HG03460 (cell line): Measurements from ENCODE around the gene ENO2.
"Not testable (repeated sequence)": the region's sequence is repeated elsewhere in the genome, so short reads cannot be mapped to it uniquely, and the experiment has no call there.

Experiments used
- ATAC-seq: cut with Tn5 transposase; IDR thresholded peaks from one replicate; pipeline ENCODE4 v1.9.1; 2021; ENCODE audit not compliant: unreplicated experiment

Gene ENO2

DNA sequence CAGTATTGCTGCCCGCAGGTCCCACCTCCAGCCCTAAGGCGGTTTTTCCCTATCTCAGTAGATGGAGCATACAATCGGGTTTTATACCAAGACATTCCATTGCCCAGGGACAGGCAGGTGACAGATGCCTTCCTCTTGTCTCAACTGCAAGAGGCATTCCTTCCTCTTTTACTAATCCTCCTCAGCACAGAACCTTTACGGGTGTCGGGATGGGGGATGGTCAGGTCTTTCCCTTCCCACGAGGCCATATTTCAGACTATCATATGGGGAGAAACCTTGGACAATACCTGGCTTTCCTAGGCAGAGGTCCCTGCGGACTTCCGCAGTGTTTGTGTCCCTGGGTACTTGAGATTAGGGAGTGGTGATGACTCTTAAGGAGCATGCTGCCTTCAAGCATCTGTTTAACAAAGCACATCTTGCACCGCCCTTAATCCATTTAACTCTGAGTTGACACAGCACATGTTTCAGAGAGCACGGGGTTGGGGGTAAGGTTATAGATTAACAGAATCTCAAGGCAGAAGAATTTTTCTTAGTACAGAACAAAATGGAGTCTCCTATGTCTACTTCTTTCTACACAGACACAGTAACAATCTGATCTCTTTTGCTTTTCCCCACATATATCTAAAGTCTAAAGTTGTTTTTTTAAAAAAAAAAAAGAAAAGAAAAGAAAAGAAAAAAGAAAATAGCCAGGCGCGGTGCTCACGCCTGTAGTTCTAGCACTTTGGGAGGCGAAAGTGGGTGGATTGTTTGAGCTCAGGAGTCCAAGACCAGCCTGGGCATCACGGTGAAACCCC is 28.0 kb upstream of the ENO2 start:
- ATAC-seq, result not testable (repeated sequence)

DNA sequence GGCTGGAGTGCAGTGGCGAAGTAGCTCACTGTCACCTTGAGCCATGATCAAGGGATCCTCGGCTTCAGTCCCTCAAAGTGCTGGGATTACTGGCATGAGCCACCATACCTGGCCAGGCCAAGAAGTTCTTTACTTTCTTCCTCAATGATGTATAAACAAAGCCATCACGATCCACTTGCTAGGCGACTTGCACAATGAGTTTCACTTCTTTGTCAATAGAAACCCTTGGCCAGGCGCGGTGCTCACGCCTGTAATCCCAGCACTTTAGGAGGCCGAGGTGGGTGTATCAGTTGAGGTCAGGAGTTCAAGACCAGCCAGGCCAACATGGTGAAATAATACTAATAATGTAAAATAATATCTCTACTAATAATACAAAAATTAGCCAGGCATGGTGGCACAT is 26.9 kb upstream of the ENO2 start:
- no peak for ATAC-seq

DNA sequence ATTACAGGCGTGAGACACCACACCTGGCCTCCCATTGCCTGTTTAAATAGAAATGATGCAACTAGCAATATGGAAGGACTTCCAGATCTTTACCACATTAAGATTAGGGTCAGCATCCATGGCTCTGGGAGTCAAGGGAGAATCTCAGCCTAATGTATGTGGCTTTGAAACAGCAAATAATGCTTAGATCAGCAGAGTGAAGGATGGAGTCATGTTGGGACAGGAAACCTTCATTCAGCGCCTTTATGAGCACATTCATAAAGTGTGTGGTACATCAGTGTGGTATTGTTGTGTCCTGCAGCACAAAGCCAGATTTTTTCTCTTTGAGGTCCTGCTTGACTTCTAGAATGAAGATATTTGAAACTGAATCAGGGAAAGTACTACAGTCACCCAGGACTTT is 26.0 kb upstream of the ENO2 start:
- ATAC-seq, result no peak

DNA sequence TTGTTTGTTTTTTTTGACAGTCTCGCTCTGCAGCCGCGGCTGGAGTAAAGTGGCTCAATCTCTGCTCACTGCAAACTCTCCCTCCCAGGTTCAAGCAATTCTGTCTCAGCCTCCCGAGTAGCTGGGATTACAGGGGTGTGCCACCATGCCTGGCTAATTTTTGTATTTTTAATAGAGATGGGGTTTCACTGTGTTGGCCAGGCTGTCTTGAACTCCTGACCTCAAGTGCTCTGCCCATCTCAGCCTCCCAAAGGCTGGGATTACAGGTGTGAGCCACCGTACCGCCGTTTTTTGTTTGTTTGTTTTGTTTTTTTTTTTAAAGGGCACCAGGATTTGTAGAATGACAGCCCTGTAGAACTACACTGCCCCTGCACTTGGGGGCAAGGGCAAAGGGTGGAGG is 25.6 kb upstream of the ENO2 start:
- not testable (repeated sequence) for ATAC-seq

DNA sequence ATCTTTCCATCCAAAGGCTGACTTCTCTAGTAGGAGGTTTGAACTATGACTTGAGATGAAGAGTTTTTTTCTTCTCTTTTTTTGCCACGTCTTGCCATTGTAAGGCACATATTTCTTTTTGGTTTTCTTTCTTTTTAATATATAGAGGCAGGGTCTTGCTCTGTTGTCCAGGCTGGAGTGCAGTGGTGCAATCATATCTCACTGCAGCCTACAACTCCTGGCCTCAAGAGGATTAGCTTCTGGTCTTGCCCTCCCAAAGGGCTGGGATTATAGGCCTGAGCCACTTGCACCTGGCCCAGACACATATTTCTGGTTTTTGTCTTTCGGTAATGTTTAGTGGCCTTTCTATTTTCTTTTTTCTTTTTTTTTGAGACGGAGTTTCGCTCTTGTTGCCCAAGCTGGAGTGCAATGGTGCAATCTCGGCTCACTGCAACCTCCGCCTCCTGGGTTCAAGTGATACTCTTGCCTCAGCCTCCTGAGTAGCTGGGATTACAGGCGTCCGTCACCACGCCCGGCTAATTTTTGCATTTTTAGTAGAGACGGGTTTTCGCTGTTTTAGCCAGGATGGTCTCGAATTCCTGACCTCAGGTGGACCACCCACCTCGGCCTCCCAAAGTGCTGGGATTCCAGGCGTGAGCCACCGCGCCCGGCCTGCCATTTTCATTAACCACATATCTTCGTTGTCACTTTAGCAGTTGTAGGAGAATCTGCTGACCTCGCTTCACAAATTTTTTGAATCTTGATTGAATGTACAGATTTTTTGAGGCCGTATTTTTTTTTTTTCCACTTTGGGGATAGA is 24.4 kb upstream of the ENO2 start:
- ATAC-seq, result not testable (repeated sequence)

DNA sequence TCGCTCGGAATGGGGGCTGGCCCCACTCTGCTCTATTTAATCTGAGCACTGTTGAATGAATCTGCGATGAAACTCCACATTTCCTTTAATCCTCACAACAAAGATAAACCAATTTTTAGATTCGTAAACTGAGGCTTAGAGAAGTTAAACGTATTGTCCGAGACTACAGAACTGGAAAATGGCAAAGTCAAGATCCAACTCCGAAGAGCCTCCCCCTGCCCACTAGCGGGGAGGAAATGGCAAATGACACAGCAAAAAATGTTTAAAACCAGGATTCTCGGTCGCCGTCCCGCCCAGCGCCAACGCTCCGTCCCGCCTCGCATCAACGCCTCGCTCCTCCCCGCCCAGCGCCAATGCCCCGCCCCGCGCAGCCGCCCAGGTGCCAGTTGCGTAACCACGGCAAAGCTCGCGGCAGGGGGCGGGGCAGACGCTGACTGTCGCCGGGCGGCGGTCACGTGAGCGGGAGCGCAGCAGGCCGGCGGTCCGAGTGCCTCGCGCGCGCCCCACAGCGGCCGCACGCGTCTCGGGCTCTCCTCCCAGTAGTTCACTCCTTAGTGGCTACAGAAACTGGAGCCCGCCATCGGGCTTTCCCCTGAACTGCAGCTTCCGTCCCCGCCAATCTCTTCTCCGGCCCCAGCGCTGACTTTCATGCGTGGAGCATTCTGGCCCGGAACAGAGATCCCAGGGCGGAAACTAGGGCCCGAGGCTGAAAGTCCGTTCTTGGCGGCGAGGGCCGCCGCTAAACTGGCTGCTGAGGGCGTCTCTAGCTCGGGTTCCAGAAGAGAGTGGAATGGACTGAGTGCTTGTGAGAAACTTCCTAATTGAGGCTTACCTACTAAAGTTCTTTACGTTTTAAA is 23.4 kb upstream of the ENO2 start:
- peak; percentile 92 for ATAC-seq

DNA sequence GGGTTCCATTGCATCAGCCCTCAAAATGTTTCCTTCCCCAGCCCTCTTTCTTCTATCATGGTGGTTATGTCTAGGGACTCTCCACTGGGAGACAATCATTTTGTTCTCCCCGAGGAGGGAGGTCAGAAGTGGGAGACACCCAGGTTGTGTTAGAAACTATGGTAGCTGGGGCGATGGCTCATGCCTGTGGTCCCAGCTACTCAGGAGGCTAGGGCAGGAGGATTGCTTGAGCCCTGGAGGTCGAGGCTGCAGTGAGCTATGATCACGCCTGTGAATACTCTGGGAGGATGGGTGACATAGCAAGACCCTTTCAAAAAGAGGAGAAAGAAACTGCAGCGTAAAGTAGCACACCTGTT is 22.8 kb upstream of the ENO2 start:
- ATAC-seq, result peak; percentile 4

DNA sequence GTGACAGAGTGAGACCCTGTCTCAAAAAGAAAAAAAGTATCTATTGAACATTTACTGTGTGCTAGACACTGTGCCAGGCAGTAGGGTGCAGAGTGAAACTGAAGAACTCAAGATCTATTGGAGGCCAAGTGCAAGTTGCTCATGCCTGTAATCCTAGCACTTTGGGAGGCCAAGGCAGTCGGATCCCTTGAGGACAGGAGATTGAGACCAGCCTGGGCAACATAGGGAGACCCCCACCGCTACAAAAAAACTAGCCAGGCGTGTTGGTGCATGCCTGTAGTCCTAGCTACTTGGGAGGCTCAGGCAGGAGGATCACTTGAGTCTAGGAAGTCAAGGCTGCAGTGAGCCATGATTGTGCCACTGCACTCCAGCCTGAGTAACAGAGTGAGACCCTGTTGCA is 21.7 kb upstream of the ENO2 start:
- ATAC-seq, result not testable (repeated sequence)

DNA sequence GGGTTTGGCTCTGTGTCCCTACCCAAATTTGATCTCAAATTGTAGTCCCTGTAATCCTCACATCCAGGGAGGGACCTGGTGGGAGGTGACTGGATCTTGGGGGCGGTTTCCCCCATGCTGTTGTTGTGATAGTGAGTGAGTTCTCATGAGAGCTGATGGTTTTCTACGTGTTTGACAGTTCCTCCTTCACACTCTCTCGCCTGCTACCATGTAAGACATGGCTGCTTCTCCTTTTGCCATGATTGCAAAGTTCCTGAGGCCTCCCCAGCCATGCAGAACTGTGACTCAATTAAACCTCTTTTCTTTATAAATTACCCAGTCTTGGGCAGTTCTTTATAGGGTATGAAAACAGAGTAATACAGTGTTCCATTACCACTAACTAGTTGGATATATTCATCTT is 20.1 kb upstream of the ENO2 start:
- no peak for ATAC-seq

DNA sequence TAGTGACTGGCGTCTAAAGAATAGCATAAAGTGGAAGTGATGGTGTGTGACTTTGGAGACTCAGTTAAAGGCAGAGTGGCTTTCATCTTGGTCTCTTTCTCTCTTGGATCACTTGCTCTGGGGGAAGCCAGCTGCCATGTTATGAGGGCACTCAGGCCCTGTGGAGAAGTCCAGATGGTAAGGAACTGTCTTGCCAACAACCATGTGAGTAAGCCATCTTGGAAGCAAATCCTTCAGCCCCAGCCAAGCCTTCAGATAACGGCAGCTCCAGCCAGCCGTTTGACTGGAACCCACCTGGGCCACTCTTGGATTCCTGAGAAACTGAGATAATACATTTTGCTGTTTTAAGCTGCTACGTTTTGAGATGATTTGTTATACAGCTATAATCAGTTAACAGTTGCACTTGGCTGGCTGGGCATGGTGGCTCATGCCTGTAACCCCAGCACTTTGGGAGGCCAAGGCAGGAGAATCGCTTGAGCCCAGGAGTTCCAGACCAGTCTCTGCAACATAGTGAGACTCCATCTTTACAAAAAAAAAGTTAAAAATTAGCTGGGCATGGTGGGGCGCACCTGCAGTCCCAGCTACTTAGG is 17.4 kb upstream of the ENO2 start:
- no peak for ATAC-seq

DNA sequence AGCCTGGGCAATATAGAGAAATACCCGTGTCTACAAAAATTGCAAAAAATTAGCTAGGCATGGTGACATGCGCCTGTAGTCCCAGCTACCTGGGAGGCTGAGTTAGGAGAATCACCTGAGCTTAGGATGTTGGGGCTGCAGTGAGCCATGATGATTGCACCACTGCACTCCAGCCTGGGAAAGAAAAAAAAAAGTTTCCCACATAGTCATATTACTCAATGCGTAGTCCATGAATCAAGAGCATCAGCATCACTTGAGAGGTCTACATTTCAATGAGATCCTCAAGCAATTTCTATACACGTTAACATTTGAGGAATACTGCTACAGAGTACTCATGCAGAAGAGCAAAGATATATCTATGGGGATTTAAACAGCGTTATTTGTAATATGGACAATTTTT is 15.0 kb upstream of the ENO2 start:
- no peak for ATAC-seq

DNA sequence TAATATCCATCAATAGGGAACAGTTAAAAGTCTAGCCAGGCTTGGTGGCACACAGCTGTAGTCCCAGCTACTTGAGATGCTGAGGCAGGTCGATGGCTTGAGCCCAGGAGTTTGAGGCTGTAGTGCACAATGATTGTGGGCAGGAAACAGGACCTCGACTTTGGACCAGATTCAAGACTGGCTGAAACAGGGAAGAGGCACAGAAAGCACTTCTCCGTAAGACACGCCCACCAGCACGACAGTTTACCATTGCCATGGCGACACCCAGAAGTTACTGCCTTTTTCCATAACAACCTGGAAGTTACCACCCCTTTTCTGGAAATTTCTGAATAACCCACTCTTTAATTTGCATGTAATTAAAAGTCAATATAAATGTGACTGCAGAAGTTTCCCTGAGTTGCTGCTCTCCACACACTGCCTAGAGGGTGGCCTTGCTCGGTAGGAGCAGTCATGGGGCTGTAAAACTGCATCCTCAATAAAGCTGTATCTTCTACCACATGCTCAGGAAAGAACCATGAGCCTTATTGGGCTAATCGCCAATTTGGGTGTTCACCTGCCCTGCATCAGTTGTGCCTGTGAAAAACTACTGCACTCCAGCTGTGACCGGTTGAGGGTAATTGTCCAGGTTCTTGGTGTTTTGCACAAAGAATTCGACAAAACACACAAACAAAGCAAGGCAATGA is 14.4 kb upstream of the ENO2 start:
- no peak for ATAC-seq

DNA sequence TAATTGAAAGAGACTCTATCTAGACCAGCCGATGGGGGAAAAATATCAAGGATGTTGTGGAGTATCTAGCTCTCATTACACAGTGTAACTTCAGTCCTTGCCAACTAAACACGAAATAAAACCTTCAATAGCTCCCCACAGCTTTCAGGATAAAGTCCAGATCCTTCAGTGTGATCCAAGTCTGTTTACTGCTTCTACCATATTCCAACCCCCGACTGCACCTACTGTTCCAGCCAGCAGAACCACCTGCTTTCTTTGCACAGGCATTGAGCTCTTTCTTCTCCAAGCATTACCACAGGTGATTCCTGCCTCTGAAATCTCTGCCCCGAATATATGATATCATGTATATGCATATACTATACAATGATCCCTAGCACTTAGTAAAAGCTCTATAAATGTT is 11.9 kb upstream of the ENO2 start:
- no peak for ATAC-seq

DNA sequence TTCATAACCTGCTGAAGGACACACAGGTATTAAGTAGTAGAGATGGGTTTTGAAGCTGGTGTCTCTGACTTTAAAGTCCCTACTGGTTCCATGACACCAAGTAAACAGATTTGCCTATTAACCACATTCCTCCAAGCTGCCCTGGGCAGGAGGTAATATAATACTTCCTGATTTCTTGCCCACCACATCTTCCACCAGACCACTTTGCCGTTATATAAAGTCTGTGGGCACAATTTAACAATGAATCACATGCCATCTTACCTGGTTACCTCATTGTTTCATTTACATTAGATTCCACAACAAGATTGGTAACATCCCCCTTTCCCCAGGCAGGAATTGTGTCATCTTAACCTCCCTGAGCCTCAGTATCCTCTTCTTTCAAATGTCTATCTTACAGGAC is 10.7 kb upstream of the ENO2 start:
- no peak for ATAC-seq

DNA sequence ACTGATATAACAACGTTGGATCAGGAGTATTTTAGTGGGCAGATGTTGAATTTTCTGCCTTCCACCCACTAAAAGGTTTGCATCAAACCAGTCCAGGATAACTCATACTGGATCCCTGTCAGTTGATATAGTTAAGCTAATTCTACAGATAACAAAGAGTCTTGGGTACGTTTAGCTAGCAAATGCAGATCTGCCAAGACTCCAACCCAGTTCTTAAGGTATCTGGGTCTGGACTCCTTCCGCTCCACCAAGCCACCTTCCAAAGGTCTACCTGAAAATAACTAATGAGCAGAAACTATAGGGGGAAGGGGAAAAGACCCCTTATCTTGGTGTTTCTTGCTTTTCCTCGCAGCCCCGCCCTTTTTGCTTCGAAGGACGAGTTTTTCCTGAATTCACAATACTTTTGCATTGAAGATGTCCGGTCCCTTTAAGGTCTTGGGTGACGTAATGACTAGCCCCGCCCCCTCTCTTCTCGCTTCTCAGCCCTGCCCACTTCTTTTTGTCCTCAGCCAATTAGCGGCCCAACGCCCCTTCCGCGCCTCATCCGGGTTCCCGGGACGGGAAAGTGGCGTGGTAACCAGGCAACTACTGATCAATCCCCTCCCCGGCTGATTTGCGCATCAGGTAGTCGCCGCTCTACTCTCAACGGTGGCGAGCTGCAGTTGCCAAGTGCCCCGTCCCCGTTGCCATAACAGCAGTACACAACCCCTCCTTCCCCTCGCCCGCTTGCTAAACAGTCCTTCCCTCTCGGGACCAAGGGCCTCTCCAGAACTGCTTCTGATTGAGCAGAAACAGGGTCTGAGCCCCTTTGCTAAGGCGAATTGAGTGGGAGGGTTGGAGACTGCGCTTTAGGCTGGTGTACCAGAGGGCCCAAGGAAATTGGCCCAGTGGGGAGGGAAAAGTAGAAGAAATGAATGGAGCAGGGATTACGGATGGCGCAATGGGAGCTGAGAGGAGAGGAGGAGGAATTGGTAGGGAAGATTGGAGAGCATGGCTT is 9.8 kb upstream of the ENO2 start, which contains the start of gene LRRC23:
LRRC23 (plus strand) TSS at position 543 of the 997 bp plus-strand sequence. CDS start 812 bp downstream, outside the sequence.
- peak; percentile 93 for ATAC-seq

DNA sequence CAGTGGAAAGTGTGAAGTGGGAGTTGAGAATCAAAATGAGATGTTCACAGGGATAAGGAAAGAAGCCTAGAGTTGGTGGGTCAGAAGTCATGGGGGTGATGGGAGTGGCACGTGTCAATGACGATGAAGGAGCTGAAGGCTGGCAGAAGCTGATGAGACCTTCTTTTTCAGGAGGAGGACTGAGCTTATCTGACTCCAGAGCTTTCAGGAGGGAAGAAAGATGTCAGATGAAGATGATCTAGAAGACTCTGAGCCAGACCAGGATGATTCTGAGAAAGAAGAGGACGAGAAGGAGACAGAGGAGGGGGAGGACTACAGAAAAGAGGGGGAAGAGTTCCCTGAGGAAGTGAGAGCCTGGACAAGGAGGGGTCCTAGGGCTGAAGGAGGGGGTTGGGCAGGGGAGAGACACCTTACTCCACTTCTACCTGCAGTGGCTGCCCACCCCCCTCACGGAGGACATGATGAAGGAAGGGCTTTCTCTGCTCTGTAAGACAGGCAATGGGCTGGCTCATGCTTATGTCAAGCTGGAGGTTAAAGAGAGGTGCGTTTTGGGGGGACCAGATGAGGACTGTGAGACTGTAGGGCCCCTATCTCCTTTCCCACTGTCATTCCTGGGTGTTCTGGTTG is 8.9 kb upstream of the ENO2 start:
- no peak for ATAC-seq

DNA sequence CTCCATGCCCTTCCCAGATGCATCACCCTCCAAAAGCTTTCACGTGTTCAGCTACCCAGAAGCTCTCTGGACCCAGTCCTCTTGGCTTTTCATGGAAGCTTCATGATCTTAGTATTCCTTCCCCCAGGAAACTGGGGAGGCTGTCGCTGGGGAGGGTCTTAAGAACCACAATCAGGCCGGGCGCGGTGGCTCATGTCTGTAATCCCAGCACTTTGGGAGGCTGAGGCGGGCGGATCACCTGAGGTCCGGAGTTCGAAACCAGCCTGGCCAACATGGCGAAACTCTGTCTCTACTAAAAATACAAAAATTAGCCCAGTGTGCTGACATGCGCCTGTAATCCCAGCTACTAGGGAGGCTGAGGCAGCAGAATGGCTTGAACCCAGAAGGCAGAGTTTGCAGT is 6.2 kb upstream of the ENO2 start:
- not testable (repeated sequence) for ATAC-seq

DNA sequence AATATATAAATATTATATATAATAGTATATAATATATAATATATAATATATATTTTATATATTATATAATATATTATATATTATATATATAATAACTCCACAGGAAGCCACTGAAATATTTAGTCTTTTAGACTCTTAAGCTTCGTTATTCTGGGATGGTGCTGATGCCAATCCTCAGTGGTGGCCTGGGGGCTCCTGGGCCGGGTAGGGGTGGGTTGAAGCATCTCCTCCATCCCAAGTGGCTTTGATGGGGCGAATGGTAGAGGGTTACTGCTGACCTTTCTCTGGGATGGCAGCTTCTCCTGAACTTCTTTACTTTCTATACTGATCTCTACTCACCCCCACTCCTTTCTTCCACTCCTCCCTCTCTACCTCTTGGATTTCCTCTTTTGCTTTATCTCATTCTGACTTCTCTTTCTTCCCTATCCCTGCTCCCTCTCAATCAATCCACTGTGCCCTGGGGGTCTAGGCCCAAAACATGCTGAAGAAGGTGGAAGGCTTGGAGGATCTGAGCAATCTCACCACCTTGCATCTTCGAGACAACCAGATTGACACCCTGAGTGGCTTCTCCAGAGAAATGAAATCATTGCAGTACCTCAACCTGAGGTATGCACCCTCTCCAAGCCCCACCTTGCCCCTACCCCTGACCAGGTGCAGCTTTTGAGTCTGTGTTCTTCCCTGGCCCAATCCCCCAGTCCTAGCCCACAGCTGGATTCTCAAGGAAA is 4.8 kb upstream of the ENO2 start:
- no peak for ATAC-seq
